Large intestine (tissue), 12 donors: ENCODE data around the gene SRSF5. TPM values are rescaled to one million over a fixed set of nuclear protein-coding genes. Genes with fewer than 3 reads are reported as not detected.
"Not testable (repeated sequence)": the region's sequence is repeated elsewhere in the genome, so short reads cannot be mapped to it uniquely, and the experiment has no call there.

Experiments used
- DNase-seq, 2 donors: peaks; one replicate each; pipeline versions ENCODE4 v3.0.0 to v3.0.0-alpha.2; 2013
- H3K27ac ChIP-seq: one replicate; pipeline ENCODE4 v1.5.1; 2013; ENCODE audit warnings: low read length
- H3K27me3 ChIP-seq: 2 replicates; pipeline ENCODE4 v1.6.1; 2013; ENCODE audit warnings: low read length; ENCODE audit not compliant: control insufficient read depth, insufficient read depth
- H3K36me3 ChIP-seq: 2 replicates; pipeline ENCODE4 v1.6.1; 2013; ENCODE audit warnings: low read length; ENCODE audit not compliant: control insufficient read depth, insufficient read depth
- H3K4me1 ChIP-seq: one replicate; pipeline ENCODE4 v1.6.1; 2013; ENCODE audit warnings: low read length; ENCODE audit not compliant: control insufficient read depth, insufficient read depth
- H3K4me3 ChIP-seq: one replicate; pipeline ENCODE4 v1.5.1; 2013; ENCODE audit warnings: low read length
- H3K9me3 ChIP-seq: one replicate; pipeline ENCODE4 v1.6.1; 2013; ENCODE audit warnings: mild to moderate bottlenecking, low read depth, low read length, moderate library complexity; ENCODE audit not compliant: control insufficient read depth
- WGBS: methylation state at CpG from one replicate; pipeline ENCODE4 v1.1.5; 2013; ENCODE audit warnings: low lambda C conversion rate; ENCODE audit not compliant: insufficient coverage; 5-methylcytosine and 5-hydroxymethylcytosine counted together
- long read RNA-seq, 11 donors: transcript quantifications; one replicate each; lab custom pipeline, GENCODE V29; 2026
- polyA plus RNA-seq: library from polyadenylated mRNA; unstranded; fragments of 120-200 nt; gene quantifications from one replicate; pipeline ENCODE4 v1.2.1, GENCODE V29; 2013

The SRSF5 gene
- 565 TPM for polyA plus RNA-seq
- long read RNA-seq, donor 1, transcript SRSF5-217 (8 exons, 1,500 nt): major isoform, 17 of 164 reads
- long read RNA-seq, donor 1, partial matches to known transcripts: 123 of 164 reads
- long read RNA-seq, donor 1, other reads (novel, unspliced or antisense): 14 of 164 reads
- long read RNA-seq, donor 2, transcript SRSF5-208 (2 exons, 947 nt): minor isoform, 20 of 428 reads
- long read RNA-seq, donor 2, transcript SRSF5-217 (8 exons, 1,500 nt): major isoform, 21 of 428 reads
- long read RNA-seq, donor 2, partial matches to known transcripts: 330 of 428 reads
- long read RNA-seq, donor 2, other reads (novel, unspliced or antisense): 47 of 428 reads
- long read RNA-seq, donor 3: 0 reads
- long read RNA-seq, donor 4, partial matches to known transcripts: 15 of 22 reads
- long read RNA-seq, donor 4, other reads (novel, unspliced or antisense): 6 of 22 reads
- long read RNA-seq, donor 5, transcript SRSF5-217 (8 exons, 1,500 nt): minor isoform, 11 of 175 reads
- long read RNA-seq, donor 5, transcript SRSF5-208 (2 exons, 947 nt): major isoform, 13 of 175 reads
- long read RNA-seq, donor 5, partial matches to known transcripts: 127 of 175 reads
- long read RNA-seq, donor 5, other reads (novel, unspliced or antisense): 18 of 175 reads
- long read RNA-seq, donor 6, transcript SRSF5-208 (2 exons, 947 nt): minor isoform, 11 of 171 reads
- long read RNA-seq, donor 6, transcript SRSF5-217 (8 exons, 1,500 nt): major isoform, 13 of 171 reads
- long read RNA-seq, donor 6, transcript SRSF5-201 (8 exons, 1,638 nt): minor isoform, 5 of 171 reads
- long read RNA-seq, donor 6, partial matches to known transcripts: 109 of 171 reads
- long read RNA-seq, donor 6, other reads (novel, unspliced or antisense): 29 of 171 reads
- long read RNA-seq, donor 7, transcript SRSF5-208 (2 exons, 947 nt): minor isoform, 9 of 106 reads
- long read RNA-seq, donor 7, transcript SRSF5-217 (8 exons, 1,500 nt): major isoform, 11 of 106 reads
- long read RNA-seq, donor 7, partial matches to known transcripts: 61 of 106 reads
- long read RNA-seq, donor 7, other reads (novel, unspliced or antisense): 13 of 106 reads
- long read RNA-seq, donor 8, transcript SRSF5-208 (2 exons, 947 nt): minor isoform, 26 of 387 reads
- long read RNA-seq, donor 8, transcript SRSF5-217 (8 exons, 1,500 nt): major isoform, 28 of 387 reads
- long read RNA-seq, donor 8, transcript SRSF5-212 (7 exons, 2,443 nt): minor isoform, 6 of 387 reads
- long read RNA-seq, donor 8, transcript SRSF5-207 (6 exons, 3,044 nt): minor isoform, 5 of 387 reads
- long read RNA-seq, donor 8, partial matches to known transcripts: 262 of 387 reads
- long read RNA-seq, donor 8, other reads (novel, unspliced or antisense): 52 of 387 reads
- long read RNA-seq, donor 9, transcript SRSF5-208 (2 exons, 947 nt): major isoform, 12 of 249 reads
- long read RNA-seq, donor 9, transcript SRSF5-217 (8 exons, 1,500 nt): minor isoform, 10 of 249 reads
- long read RNA-seq, donor 9, partial matches to known transcripts: 184 of 249 reads
- long read RNA-seq, donor 9, other reads (novel, unspliced or antisense): 34 of 249 reads
- long read RNA-seq, donor 10, transcript SRSF5-208 (2 exons, 947 nt): minor isoform, 18 of 323 reads
- long read RNA-seq, donor 10, transcript SRSF5-217 (8 exons, 1,500 nt): major isoform, 21 of 323 reads
- long read RNA-seq, donor 10, partial matches to known transcripts: 218 of 323 reads
- long read RNA-seq, donor 10, other reads (novel, unspliced or antisense): 53 of 323 reads
- long read RNA-seq, donor 11, transcript SRSF5-217 (8 exons, 1,500 nt): major isoform, 17 of 146 reads
- long read RNA-seq, donor 11, transcript SRSF5-207 (6 exons, 3,044 nt): minor isoform, 5 of 146 reads
- long read RNA-seq, donor 11, transcript SRSF5-208 (2 exons, 947 nt): minor isoform, 13 of 146 reads
- long read RNA-seq, donor 11, partial matches to known transcripts: 70 of 146 reads
- long read RNA-seq, donor 11, other reads (novel, unspliced or antisense): 33 of 146 reads

DNA sequence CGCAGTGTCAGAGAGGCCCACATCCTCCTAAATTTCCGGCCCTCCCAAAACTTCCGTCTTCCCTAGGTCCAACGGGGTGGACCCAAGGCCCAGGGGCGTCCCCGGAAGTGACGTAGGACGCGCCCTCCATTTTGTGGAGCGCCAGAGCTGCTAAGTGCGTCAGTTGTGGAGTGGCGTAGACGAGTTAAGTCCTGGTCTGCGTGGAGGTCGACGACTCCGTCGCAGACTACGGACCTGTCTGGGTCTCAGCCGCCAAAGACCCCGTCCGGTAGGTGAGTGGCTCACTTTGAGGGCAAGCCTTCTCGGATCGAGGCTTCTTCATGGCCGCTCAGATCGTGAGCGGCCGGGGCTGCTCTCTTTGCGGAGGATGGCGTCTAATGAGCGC is at the start of gene SRSF5:
SRSF5 (plus strand) TSS at position 159 of the 385 bp plus-strand sequence. CDS start 1,015 bp downstream, outside the sequence.
- WGBS: no CpG with 5 or more reads among the region's 31 CpGs
- peak; percentile 97 for DNase-seq
- peak within 1 kb of the TSS; percentile 99 for H3K27ac ChIP-seq

DNA sequence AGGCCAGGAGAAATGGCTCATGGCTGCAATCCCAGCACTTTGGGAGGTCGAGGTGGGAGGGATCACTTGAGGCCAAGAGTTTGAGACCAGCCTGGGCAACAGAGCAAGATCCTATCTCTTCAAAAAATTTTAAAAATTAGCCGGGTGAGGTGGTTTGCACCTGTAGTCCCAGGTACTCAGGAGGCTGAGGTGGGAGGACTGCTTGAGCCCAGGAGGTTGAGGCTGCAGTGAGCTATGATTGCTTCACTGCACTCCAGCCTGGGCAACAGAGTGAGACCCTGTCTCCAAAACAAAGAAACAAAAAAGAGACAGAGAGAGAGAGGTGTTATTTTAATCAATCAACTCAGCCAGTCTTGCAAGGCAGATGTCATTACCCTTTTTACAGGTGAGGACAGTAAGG is 48.3 kb upstream of the SRSF5 start:
- H3K4me3 ChIP-seq, H3K36me3 ChIP-seq, DNase-seq, H3K27ac ChIP-seq, H3K27me3 ChIP-seq, H3K9me3 ChIP-seq: not testable (repeated sequence)
- peaks cover 10% of the 10 kb centered on the region for H3K4me1 ChIP-seq
- WGBS: no CpG with 5 or more reads among the region's 2 CpGs

More for the DNA sequence above, at the start of gene SRSF5:
- Histone ChIP-seq H3K4me3 (peak within 1 kb of the TSS; percentile 95), H3K4me1 (peaks cover 15% of the 10 kb centered on the region), H3K9me3 (no peaks in the 10 kb centered on the region), H3K27me3 (no peaks in the 10 kb centered on the region), H3K36me3 (peaks cover 35% of the 10 kb centered on the region)

DNA sequence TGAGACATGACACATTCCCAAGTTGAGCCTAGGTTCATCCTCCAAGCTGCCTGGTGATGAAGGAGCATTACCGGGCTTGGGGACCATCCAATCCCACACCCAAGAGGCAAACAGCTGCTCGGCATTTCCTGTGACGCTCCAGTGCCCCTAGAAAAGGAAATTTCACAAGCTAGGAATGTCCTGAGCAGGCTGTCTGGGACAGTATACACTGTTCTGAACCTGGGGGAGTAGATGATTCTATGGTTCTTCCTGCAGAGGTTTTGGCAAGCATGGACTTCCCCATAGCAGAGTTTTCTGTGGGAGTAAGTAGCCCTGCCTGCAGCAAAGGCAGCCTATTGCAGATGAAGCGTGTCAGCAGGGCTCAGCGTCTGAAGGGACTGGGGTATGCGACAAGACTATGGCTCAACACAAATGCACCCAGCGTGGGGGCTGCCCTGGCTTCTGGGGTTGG is 47.4 kb upstream of the SRSF5 start:
- peaks cover 7% of the 10 kb centered on the region for H3K4me1 ChIP-seq
- DNase-seq: no peak
- no peaks in the 10 kb centered on the region for H3K27me3 ChIP-seq
- no peaks in the 10 kb centered on the region for H3K9me3 ChIP-seq
- H3K36me3 ChIP-seq: peaks cover 2% of the 10 kb centered on the region
- H3K27ac ChIP-seq: no peak overlapping the region
- WGBS: no CpG with 5 or more reads among the region's 7 CpGs
- no peak overlapping the region for H3K4me3 ChIP-seq

DNA sequence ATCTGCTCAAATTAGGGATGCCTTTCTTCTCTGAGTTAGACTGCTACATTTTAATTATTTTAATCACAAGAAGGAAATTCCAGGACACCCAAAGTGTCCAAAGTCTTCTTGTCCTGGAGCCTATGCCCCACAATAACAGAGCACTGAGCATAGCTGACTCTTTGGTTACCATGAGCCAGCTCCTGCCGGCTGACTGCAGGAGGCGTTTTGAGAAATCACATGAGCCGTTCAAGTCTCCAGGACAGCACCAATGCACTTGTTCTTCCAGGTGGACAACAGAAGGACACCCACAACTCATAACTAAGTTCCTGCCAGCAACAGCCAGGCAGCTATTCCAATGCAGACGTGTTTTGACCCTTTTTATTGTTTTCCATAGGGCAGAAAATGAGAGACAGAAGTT is 46.0 kb upstream of the SRSF5 start:
- WGBS: 90% methylated on average over 1 of the region's 4 CpGs
- Histone ChIP-seq H3K4me1 (peaks cover 7% of the 10 kb centered on the region), H3K27me3 (no peaks in the 10 kb centered on the region), H3K27ac (no peak overlapping the region), H3K36me3 (no peaks in the 10 kb centered on the region), H3K9me3 (no peaks in the 10 kb centered on the region), H3K4me3 (no peak overlapping the region)
- DNase-seq: no peak

DNA sequence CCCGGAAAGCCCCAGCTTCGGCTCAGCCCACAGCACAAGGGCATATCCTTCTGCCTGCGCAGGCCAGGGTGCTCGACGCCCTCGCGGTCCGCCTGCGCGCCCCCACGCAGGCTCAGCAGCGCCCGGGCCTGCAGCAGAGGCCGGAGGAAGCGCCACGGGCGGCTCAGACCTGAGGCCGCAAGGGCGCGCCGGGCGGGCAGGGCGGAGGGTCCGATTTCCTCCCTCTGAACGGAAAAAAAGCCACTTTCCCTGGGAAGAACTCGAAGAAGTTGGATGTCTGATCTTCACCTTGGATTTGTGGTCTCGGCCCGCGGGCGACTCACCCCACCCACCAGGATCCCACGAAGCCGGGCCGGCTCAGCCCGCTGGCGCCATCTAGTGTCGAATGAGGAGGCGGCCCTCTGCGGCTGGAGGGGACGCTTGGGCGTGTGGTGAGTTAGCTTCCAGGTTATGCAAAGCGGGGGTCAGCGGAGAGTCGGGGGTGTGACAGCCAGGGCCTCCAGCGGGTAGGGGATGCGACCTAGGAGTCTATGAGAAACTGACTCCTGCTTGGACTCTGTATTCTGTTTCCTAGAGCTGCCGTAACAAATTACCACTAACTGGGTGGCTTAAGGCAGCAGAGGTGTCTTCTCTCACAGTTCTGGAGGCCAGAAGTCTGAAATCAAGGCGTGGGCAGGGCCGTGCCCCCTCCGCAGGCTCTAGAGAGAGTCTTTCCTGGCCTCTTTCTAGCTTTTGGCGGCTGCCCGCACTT is 40.0 kb upstream of the SRSF5 start:
- Histone ChIP-seq H3K9me3 (no peaks in the 10 kb centered on the region), H3K27ac (no peak overlapping the region), H3K27me3 (no peaks in the 10 kb centered on the region), H3K4me3 (peak overlapping the region; percentile 31), H3K36me3 (no peaks in the 10 kb centered on the region), H3K4me1 (no peaks in the 10 kb centered on the region)
- no CpG with 5 or more reads among the region's 51 CpGs for WGBS
- DNase-seq: peak; percentile 65 to 74

DNA sequence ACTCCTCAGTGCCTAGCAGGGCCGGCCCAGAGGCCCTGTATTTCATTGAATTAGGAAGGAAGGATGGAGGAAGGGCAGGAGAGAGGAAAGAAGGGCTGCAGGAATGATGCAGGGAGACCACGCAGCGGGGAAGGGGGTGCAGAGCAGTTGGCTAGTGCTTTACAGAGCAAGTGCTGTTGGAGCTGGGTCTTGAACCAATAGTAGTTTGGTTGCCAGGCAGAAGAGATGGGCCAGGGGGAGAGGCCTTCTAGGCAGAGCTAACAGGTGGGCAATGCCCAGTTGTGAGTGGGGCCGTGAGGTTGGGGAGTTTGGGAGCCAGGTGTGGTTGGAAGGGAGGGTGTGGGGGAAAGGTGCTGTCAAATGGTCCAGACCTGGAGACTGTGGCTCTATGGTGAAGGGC is 39.1 kb upstream of the SRSF5 start:
- Histone ChIP-seq H3K9me3 (no peaks in the 10 kb centered on the region), H3K4me3 (no peak overlapping the region), H3K27me3 (no peaks in the 10 kb centered on the region), H3K4me1 (no peaks in the 10 kb centered on the region), H3K36me3 (no peaks in the 10 kb centered on the region), H3K27ac (no peak overlapping the region)
- DNase-seq: no peak
- WGBS: no CpG with 5 or more reads among the region's 4 CpGs

DNA sequence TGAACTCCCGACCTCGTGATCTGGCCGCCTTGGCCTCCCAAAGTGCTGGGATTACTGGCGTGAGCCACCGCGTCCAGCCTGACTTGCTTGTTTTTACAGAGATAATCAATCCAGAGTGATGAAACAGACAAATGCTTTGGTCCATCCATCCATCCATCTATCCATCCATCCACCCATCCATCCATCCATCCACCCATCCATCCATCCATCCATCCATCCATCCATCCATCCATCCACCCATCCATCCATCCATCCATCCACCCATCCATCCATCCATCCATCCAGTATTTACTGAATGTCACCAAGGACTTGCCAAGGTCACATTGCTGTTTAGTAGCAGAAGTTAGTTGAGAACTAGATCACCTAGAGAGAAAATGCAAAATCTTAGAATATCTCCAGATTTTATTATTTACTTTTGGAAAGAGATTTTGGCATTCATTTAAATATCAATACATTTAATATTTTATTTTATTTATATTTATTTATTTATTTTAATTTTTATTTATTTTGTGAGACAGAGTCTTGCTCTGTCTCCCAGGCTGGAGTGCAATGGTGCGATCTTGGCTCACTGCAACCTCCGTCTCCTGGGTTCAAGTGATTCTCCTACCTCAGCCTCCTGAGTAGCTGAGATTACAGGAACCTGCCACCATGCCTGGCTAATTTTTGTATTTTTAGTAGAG is 34.9 kb upstream of the SRSF5 start:
- DNase-seq, H3K4me1 ChIP-seq, H3K4me3 ChIP-seq, H3K27ac ChIP-seq, H3K9me3 ChIP-seq, H3K36me3 ChIP-seq, H3K27me3 ChIP-seq: not testable (repeated sequence)
- no CpG with 5 or more reads among the region's 8 CpGs for WGBS

DNA sequence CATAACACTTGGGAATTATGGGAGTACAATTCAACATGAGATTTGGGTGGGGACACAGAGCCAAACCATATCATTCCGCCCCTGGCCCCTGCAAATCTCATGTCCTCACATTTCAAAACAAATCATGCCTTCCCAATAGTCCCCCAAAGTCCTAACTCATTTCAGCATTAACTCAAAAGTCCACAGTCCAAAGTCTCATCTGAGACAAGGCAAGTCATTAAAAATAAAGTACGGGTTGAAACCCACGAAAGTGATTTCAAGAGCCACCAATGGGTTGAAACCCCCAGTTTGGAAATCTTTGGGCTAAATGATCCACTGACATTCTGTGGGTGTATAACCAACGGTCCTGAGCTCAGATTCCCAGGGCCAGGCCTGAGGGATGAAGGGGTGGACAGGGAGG is 30.5 kb upstream of the SRSF5 start:
- H3K27me3 ChIP-seq, H3K36me3 ChIP-seq, H3K9me3 ChIP-seq, H3K4me1 ChIP-seq, H3K27ac ChIP-seq, DNase-seq, H3K4me3 ChIP-seq: not testable (repeated sequence)
- WGBS: no CpG with 5 or more reads among the region's 4 CpGs
